22Rv1 (cell line): Measurements from ENCODE around the gene LIPN.

Source experiments
- CTCF ChIP-seq: fragments of 450-650 bp; IDR thresholded peaks from 2 replicates; pipeline ENCODE4 v1.5.1; 2017; ENCODE audit warnings: mild to moderate bottlenecking
- ZFX ChIP-seq: fragments of 450-650 bp; IDR thresholded peaks from 2 replicates; pipeline ENCODE4 v1.6.1; 2017; ENCODE audit warnings: antibody characterized with exemption, borderline replicate concordance

GRCh38 chr10:88730864-88731263 is 29.0 kb upstream of the LIPN start:
- TF ChIP-seq CTCF (no peak), ZFX (no peak)
